Smooth muscle cell of trachea (primary cell): Measurements from ENCODE around the gene FOXE3. TPM values are rescaled to one million over a fixed set of nuclear protein-coding genes. Genes with fewer than 3 reads are reported as not detected.

Source experiments
- total RNA-seq: library from RNA; depleted of rRNA; stranded (reverse); fragments of >200 nt; gene quantifications from 2 replicates; pipeline ENCODE4 v1.2.1, GENCODE V29; 2014

The FOXE3 gene
- not detected in 2 replicates for total RNA-seq

GRCh38 chr1:47415728-47416318, at the start of gene FOXE3:
TSS of gene FOXE3 (plus strand) at chr1:47416285. CDS start at chr1:47416316, 31 bp downstream.

DNA sequence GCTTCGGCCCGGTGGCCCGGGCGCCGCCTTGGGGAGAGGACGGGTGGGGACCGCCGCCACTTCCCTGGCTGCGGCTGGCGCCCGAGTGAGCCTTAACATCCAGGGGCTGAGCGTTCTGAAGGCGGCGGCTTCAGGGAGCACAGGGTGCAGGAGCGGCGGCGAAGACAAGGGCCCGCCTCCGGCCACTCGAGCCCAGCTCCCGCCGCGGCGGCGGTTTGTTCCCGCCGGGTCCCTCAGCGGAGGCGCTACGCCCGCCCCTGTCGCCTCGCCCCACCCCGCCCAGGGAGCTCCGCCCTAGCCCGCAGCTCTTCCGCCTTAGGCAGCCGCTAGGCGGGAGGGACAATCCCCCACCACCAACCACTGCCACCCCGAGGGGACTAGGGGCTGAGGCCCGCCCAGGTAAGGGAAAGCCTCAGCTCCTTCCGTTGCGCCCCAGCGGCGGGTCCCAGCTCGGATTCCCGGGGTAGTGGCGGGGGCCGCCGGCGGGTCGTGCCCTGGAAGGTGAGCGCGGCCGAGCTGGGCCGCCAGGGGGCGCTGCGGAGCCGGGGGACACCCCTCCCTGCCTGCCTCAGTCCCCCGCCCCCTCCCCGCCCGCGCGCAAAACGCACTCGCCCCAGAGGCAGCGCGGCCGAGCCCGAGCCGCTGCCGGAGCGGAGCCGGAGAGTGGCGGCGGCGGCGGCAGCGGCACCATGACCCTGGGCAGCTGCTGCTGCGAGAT, 21.5 kb downstream of the FOXE3 start, which contains the start of gene FOXD2:
Gene FOXD2, plus strand, starts transcription at position 598 of the 718 bp plus-strand sequence. Its CDS starts 92 bp downstream, at position 690.

Other genes starting within 250 kb of the FOXE3 start
- gene PDZK1IP1, start 226.2 kb upstream of the FOXE3 start, total RNA-seq = 0.50 TPM in 1 of 2 replicates, not detected in the other
- gene TAL1, start 184.1 kb upstream of the FOXE3 start, total RNA-seq = under 0.01 TPM in 2 replicates
- 2.6 and 11.2 TPM in 2 replicates for gene STIL, start 102.1 kb upstream of the FOXE3 start, total RNA-seq
- gene CMPK1, start 82.5 kb upstream of the FOXE3 start, total RNA-seq = 79.6 and 132 TPM in 2 replicates
- 0.29 and 0.66 TPM in 2 replicates for gene FOXD2, start 21.8 kb downstream of the FOXE3 start, total RNA-seq